ENCODE results near the gene COG5. TPM values are rescaled to one million over a fixed set of nuclear protein-coding genes. Genes with fewer than 3 reads are reported as not detected.

Gene COG5
- total RNA-seq, 1 experiment from 2014 or later = 32.2 TPM

DNA sequence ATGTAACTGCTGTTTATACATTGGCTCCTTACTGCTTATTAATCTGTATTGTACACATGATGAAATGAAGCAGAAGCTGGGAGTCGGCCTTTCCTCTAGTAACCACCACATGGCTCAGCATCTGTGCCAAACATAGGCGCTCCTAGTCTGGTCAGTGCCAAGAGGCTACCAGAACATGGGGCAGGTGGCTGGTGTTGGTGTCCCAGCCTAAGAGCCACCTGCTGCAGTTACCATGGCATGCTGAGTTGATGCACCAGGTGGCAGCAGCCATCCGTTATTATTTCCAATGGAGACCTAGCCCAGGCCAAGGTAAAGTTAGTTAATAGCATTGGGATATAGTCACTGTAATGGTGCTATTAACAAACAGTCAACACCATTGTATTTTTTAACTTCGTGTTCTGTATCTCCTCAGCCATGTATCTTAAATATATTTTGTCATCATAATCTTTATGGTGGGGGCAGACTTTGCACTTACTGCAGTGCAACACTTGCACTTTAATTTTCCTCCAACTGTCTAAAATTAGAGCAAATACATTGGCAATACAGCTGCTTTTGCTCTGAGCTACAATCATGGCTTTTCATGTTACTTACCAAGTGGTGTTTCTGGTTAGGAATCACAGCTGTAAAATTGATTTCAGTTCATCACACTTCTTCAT is 361.8 kb downstream of the COG5 start:
- Histone ChIP-seq H3K36me3 (ENCODE audit: insufficient read depth, low read length, poor library complexity, severe bottlenecking) (peaks cover 9% of the 10 kb centered on the region), H3K4me1 (ENCODE audit: insufficient read depth, low read length, poor library complexity, severe bottlenecking) (no peaks in the 10 kb centered on the region), H3K9me3 (ENCODE audit: low read depth, low read length, poor library complexity, severe bottlenecking) (no peaks in the 10 kb centered on the region), H3K27ac (ENCODE audit: low read depth, low read length, poor library complexity, severe bottlenecking) (no peak overlapping the region), H3K27me3 (replicated peaks; ENCODE audit: insufficient read depth, low read depth, low read length, poor library complexity) (no peaks in the 10 kb centered on the region), H3K4me3 (ENCODE audit: low read depth, low read length, poor library complexity, severe bottlenecking) (no peak overlapping the region)
- TF ChIP-seq EZH2 (IDR thresholded peaks at IDR 0.05; ENCODE audit: borderline replicate concordance, low read depth, low read length, poor library complexity, severe bottlenecking) = no peak
- TF ChIP-seq, protein P1, sequence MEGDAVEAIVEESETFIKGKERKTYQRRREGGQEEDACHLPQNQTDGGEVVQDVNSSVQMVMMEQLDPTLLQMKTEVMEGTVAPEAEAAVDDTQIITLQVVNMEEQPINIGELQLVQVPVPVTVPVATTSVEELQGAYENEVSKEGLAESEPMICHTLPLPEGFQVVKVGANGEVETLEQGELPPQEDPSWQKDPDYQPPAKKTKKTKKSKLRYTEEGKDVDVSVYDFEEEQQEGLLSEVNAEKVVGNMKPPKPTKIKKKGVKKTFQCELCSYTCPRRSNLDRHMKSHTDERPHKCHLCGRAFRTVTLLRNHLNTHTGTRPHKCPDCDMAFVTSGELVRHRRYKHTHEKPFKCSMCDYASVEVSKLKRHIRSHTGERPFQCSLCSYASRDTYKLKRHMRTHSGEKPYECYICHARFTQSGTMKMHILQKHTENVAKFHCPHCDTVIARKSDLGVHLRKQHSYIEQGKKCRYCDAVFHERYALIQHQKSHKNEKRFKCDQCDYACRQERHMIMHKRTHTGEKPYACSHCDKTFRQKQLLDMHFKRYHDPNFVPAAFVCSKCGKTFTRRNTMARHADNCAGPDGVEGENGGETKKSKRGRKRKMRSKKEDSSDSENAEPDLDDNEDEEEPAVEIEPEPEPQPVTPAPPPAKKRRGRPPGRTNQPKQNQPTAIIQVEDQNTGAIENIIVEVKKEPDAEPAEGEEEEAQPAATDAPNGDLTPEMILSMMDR (conservative IDR thresholded peaks at IDR 0.05; ENCODE audit: low read depth, low read length) = peak; percentile 52
- intact Hi-C loops (cut with micrococcal nuclease; ENCODE audit: unreplicated experiment) = loop anchor here (1.0 to 5.0 kb wide), 3 partner anchors 300 to 670 kb away; no protein-coding TSS in a partner anchor
- BruUV-seq (replicated peaks) = no TSS peak
- POLR2A ChIA-PET (ENCODE audit: low non-redundant PET) = no interaction called here
- peak; percentile 38 for DNase-seq (ENCODE audit: low spot score)
- CTCF ChIA-PET = no interaction called here

DNA sequence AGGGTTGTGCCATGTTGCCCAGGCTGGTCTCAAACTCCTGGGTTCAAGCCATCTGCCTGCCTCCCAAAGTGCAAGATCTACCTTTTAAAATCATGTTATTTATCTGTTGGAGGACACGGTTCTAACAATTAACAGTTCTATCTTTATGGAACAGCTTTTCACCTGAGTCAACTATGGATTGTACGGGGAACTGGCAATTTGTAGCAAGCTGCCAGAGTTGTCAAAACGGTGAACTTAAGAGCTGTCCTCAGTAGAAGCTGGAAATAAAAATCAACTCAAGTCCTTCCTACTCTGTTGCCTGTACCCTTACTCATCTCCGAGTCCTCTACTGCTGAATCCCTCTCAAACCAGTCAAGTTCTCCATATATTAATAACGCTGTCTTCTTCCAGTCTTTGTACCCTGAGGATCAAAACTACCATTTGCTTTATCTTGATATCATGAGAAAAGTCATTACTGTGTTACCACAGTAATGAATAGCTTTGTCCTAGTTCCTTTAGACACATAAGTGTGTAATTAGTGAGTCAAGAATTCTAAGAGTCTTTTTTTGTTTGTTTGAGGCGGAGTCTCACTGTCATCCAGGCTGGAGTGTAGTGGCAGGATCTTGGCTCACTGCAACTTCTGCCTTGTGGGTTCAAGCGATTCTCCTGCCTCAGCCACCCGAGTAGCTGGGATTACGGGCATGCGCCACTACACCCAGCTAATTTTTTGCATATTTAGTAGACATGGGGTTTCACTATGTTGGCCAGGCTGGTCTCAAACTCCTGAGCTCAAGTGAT is 366.7 kb downstream of the COG5 start:
- Histone ChIP-seq H3K27ac (ENCODE audit: low read depth, low read length, poor library complexity, severe bottlenecking) (no peak overlapping the region), H3K9me3 (ENCODE audit: low read depth, low read length, poor library complexity, severe bottlenecking) (no peaks in the 10 kb centered on the region), H3K4me1 (ENCODE audit: insufficient read depth, low read length, poor library complexity, severe bottlenecking) (no peaks in the 10 kb centered on the region), H3K4me3 (ENCODE audit: low read depth, low read length, poor library complexity, severe bottlenecking) (no peak overlapping the region), H3K36me3 (ENCODE audit: insufficient read depth, low read length, poor library complexity, severe bottlenecking) (peaks cover 9% of the 10 kb centered on the region), H3K27me3 (replicated peaks; ENCODE audit: insufficient read depth, low read depth, low read length, poor library complexity) (no peaks in the 10 kb centered on the region)
- BruUV-seq (replicated peaks) = no TSS peak
- intact Hi-C loops (cut with micrococcal nuclease; ENCODE audit: unreplicated experiment) = no loop called here
- DNase-seq (ENCODE audit: low spot score) = no peak
- CTCF ChIA-PET = no interaction called here
- TF ChIP-seq, protein P1 (conservative IDR thresholded peaks at IDR 0.05; ENCODE audit: low read depth, low read length) = no peak
- no peak for TF ChIP-seq EZH2 (IDR thresholded peaks at IDR 0.05; ENCODE audit: borderline replicate concordance, low read depth, low read length, poor library complexity, severe bottlenecking)
- POLR2A ChIA-PET (ENCODE audit: low non-redundant PET) = no interaction called here

DNA sequence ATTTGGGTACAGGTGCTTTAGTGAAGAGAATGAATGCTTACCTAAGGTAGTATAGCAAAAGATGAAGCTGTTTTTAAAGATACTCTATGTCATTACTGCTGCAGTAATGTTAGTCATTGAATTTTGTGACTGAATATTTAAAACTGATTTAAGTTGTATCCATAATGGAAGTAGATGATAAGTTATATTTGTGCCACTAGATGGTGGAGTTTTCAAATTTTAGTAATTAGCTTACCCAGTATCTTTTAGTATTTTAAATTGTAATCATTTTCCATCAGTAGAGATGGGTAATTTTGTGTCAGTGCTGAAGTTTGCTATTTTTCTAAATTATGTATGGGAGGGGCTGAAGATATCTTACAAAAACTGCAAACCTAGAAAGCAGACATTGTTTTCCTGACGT is 369.7 kb downstream of the COG5 start:
- no peak for DNase-seq (ENCODE audit: low spot score)
- no peak overlapping the region for H3K4me3 ChIP-seq (ENCODE audit: low read depth, low read length, poor library complexity, severe bottlenecking)
- no peak for TF ChIP-seq EZH2 (IDR thresholded peaks at IDR 0.05; ENCODE audit: borderline replicate concordance, low read depth, low read length, poor library complexity, severe bottlenecking)
- TF ChIP-seq, protein P1 (conservative IDR thresholded peaks at IDR 0.05; ENCODE audit: low read depth, low read length) = peak; percentile 42; the same call in 1 of the 2 replicates
- no peaks in the 10 kb centered on the region for H3K9me3 ChIP-seq (ENCODE audit: low read depth, low read length, poor library complexity, severe bottlenecking)
- peaks cover 18% of the 10 kb centered on the region for H3K36me3 ChIP-seq (ENCODE audit: insufficient read depth, low read length, poor library complexity, severe bottlenecking)
- H3K4me1 ChIP-seq (ENCODE audit: insufficient read depth, low read length, poor library complexity, severe bottlenecking) = no peaks in the 10 kb centered on the region
- ChIA-PET CTCF (interaction anchor here (1.2 kb wide), 2 partner anchors 681 to 686 kb away, joined by 5 read pairs; no protein-coding TSS in a partner anchor), POLR2A (ENCODE audit: low non-redundant PET) (interaction anchor here (0.6 to 0.7 kb wide), 2 partner anchors 26 to 307 kb away, joined by 3 to 4 read pairs; no protein-coding TSS in a partner anchor)
- BruUV-seq (replicated peaks) = no TSS peak
- intact Hi-C loops (cut with micrococcal nuclease; ENCODE audit: unreplicated experiment) = no loop called here
- H3K27me3 ChIP-seq (replicated peaks; ENCODE audit: insufficient read depth, low read depth, low read length, poor library complexity) = no peaks in the 10 kb centered on the region
- no peak overlapping the region for H3K27ac ChIP-seq (ENCODE audit: low read depth, low read length, poor library complexity, severe bottlenecking)
